Endothelial cell (in vitro differentiated cells): ENCODE results near the gene MYO5A. TPM values are rescaled to one million over a fixed set of nuclear protein-coding genes. Genes with fewer than 3 reads are reported as not detected.

Experiments
- DNase-seq: peaks from one replicate; pipeline ENCODE4 v3.0.0; 2021; ENCODE audit warnings: low spot score
- H3K27ac Mint-ChIP-seq: one replicate; pipeline ENCODE4 v1.8.0; 2021; ENCODE audit warnings: mixed read lengths, inconsistent platforms; ENCODE audit not compliant: unreplicated experiment
- H3K27me3 Mint-ChIP-seq: one replicate; pipeline ENCODE4 v1.8.0; 2021; ENCODE audit warnings: mild to moderate bottlenecking, moderate library complexity, mixed read lengths, inconsistent platforms; ENCODE audit not compliant: unreplicated experiment
- H3K36me3 Mint-ChIP-seq: one replicate; pipeline ENCODE4 v1.8.0; 2021; ENCODE audit warnings: mild to moderate bottlenecking, low read depth, mixed read lengths, inconsistent platforms; ENCODE audit not compliant: unreplicated experiment
- H3K4me1 Mint-ChIP-seq: one replicate; pipeline ENCODE4 v1.8.0; 2021; ENCODE audit warnings: mild to moderate bottlenecking, mixed read lengths, inconsistent platforms; ENCODE audit not compliant: unreplicated experiment
- H3K4me3 Mint-ChIP-seq: one replicate; pipeline ENCODE4 v1.8.0; 2021; ENCODE audit warnings: mild to moderate bottlenecking, mixed read lengths, inconsistent platforms; ENCODE audit not compliant: unreplicated experiment
- H3K9me3 Mint-ChIP-seq: one replicate; pipeline ENCODE4 v1.8.0; 2021; ENCODE audit warnings: mixed read lengths, inconsistent platforms; ENCODE audit not compliant: unreplicated experiment
- CTCF ChIP-seq: fragments of 200-600 bp; sonication (generic); IDR thresholded peaks from one replicate; pipeline ENCODE4 v1.5.0; 2021; ENCODE audit warnings: antibody characterized with exemption; ENCODE audit not compliant: unreplicated experiment
- total RNA-seq: library from RNA; stranded (reverse); fragmentation: NEBNext Ultra II Directional; extraction: Animal tissue kit (Norgen Biotek cat#: 25700); gene quantifications from one replicate; pipeline ENCODE4 v1.2.1, GENCODE V29; 2021; ENCODE audit not compliant: unreplicated experiment

MYO5A gene
- total RNA-seq, 1 donor from 2014 or later = 9.1 TPM

- peaks cover 10% of the 10 kb centered on the region for H3K27me3 Mint-ChIP-seq
- H3K4me1 Mint-ChIP-seq = peaks cover 7% of the 10 kb centered on the region
- no peak for DNase-seq
- TF ChIP-seq CTCF = no peak
- peak overlapping the region; percentile 8 for H3K27ac Mint-ChIP-seq
- H3K36me3 Mint-ChIP-seq = no peaks in the 10 kb centered on the region
- H3K9me3 Mint-ChIP-seq = no peaks in the 10 kb centered on the region
- no peak overlapping the region for H3K4me3 Mint-ChIP-seq
Observed at GRCh38 chr15:52523192-52523591, 5.5 kb downstream of the MYO5A start.

- Mint-ChIP-seq H3K9me3 (no peaks in the 10 kb centered on the region), H3K27ac (no peak overlapping the region)
Observed at GRCh38 chr15:52521682-52522081, 7.0 kb downstream of the MYO5A start.

GRCh38 chr15:52520421-52520820 is 8.3 kb downstream of the MYO5A start:
- Mint-ChIP-seq H3K4me1 (peaks cover 7% of the 10 kb centered on the region), H3K9me3 (no peaks in the 10 kb centered on the region), H3K27me3 (peaks cover 2% of the 10 kb centered on the region), H3K27ac (no peak overlapping the region), H3K4me3 (no peak overlapping the region), H3K36me3 (no peaks in the 10 kb centered on the region)
- TF ChIP-seq CTCF = no peak
- DNase-seq = no peak

More at GRCh38 chr15:52521682-52522081, 7.0 kb downstream of the MYO5A start:
- no peak for TF ChIP-seq CTCF
- Mint-ChIP-seq H3K4me3 (no peak overlapping the region), H3K36me3 (no peaks in the 10 kb centered on the region), H3K4me1 (peaks cover 7% of the 10 kb centered on the region), H3K27me3 (peaks cover 2% of the 10 kb centered on the region)
- no peak for DNase-seq

GRCh38 chr15:52518487-52519371 is 10.0 kb downstream of the MYO5A start:
- H3K27ac Mint-ChIP-seq = no peak overlapping the region
- no peak overlapping the region for H3K4me3 Mint-ChIP-seq
- H3K27me3 Mint-ChIP-seq = peaks cover 2% of the 10 kb centered on the region
- no peaks in the 10 kb centered on the region for H3K9me3 Mint-ChIP-seq
- no peak for TF ChIP-seq CTCF
- H3K4me1 Mint-ChIP-seq = peaks cover 7% of the 10 kb centered on the region
- no peaks in the 10 kb centered on the region for H3K36me3 Mint-ChIP-seq
- no peak for DNase-seq

- H3K36me3 Mint-ChIP-seq = no peaks in the 10 kb centered on the region
Observed at GRCh38 chr15:52517014-52517413, 11.7 kb downstream of the MYO5A start.

More at GRCh38 chr15:52517014-52517413, 11.7 kb downstream of the MYO5A start:
- H3K9me3 Mint-ChIP-seq = no peaks in the 10 kb centered on the region
- H3K27ac Mint-ChIP-seq = no peak overlapping the region
- no peak for TF ChIP-seq CTCF
- H3K4me3 Mint-ChIP-seq = no peak overlapping the region
- H3K4me1 Mint-ChIP-seq = no peaks in the 10 kb centered on the region
- H3K27me3 Mint-ChIP-seq = peaks cover 2% of the 10 kb centered on the region
- DNase-seq = no peak
